Mesendoderm (in vitro differentiated cells): ENCODE data around the gene APOBEC3B.
"Not testable (repeated sequence)": the region's sequence is repeated elsewhere in the genome, so short reads cannot be mapped to it uniquely, and the experiment has no call there.

Source experiments
- DNase-seq: peaks from one replicate; pipeline ENCODE4 v3.0.0; 2013
- H2AK5ac ChIP-seq: 2 replicates; pipeline ENCODE4 v1.6.1; 2013; ENCODE audit warnings: low read length, inconsistent platforms
- H2BK120ac ChIP-seq: 2 replicates; pipeline ENCODE4 v1.6.1; 2013; ENCODE audit warnings: low read depth, mild to moderate bottlenecking, low read length, moderate library complexity, mixed read lengths
- H2BK15ac ChIP-seq: replicated peaks from 2 replicates; pipeline ENCODE4 v1.6.1; 2013; ENCODE audit warnings: low read depth, mild to moderate bottlenecking, moderate library complexity
- H2BK5ac ChIP-seq: 2 replicates; pipeline ENCODE4 v1.6.1; 2013; ENCODE audit warnings: low read length, inconsistent platforms
- H3K18ac ChIP-seq: 2 replicates; pipeline ENCODE4 v1.6.1; 2013; ENCODE audit warnings: mild to moderate bottlenecking, low read length, mixed read lengths
- H3K23ac ChIP-seq: one replicate; pipeline ENCODE4 v1.6.1; 2013; ENCODE audit warnings: low read length
- H3K27ac ChIP-seq: 2 replicates; pipeline ENCODE4 v1.5.1; 2013; ENCODE audit warnings: low read depth, mild to moderate bottlenecking, inconsistent platforms, low read length, moderate library complexity
- H3K27me3 ChIP-seq: 2 replicates; pipeline ENCODE4 v1.6.1; 2013; ENCODE audit warnings: low read length, control low read depth, mild to moderate bottlenecking, inconsistent platforms; ENCODE audit not compliant: insufficient read depth, poor library complexity
- H3K36me3 ChIP-seq: 2 replicates; pipeline ENCODE4 v1.6.1; 2013; ENCODE audit warnings: low read length, inconsistent platforms; ENCODE audit not compliant: control insufficient read depth, insufficient read depth
- H3K4ac ChIP-seq: one replicate; pipeline ENCODE4 v1.6.1; 2013; ENCODE audit warnings: low read depth, mild to moderate bottlenecking, low read length, moderate library complexity
- H3K4me1 ChIP-seq: 2 replicates; pipeline ENCODE4 v1.6.1; 2013; ENCODE audit warnings: low read depth, low read length, inconsistent platforms; ENCODE audit not compliant: control insufficient read depth
- H3K4me2 ChIP-seq: 2 replicates; pipeline ENCODE4 v1.6.1; 2013; ENCODE audit warnings: low read length
- H3K4me3 ChIP-seq: 2 replicates; pipeline ENCODE4 v1.5.1; 2013; ENCODE audit warnings: mild to moderate bottlenecking, low read length
- H3K56ac ChIP-seq: one replicate; pipeline ENCODE4 v1.6.1; 2013; ENCODE audit warnings: low read length
- H3K79me1 ChIP-seq: 2 replicates; pipeline ENCODE4 v1.6.1; 2013; ENCODE audit warnings: low read length, inconsistent platforms
- H3K79me2 ChIP-seq: 2 replicates; pipeline ENCODE4 v1.6.1; 2013; ENCODE audit warnings: mild to moderate bottlenecking, low read length; ENCODE audit not compliant: control insufficient read depth, insufficient read depth
- H3K9ac ChIP-seq: 2 replicates; pipeline ENCODE4 v1.6.1; 2013; ENCODE audit warnings: low read length, inconsistent platforms
- H4K5ac ChIP-seq: one replicate; pipeline ENCODE4 v1.6.1; 2013; ENCODE audit warnings: low read length
- H4K8ac ChIP-seq: one replicate; pipeline ENCODE4 v1.6.1; 2013; ENCODE audit warnings: low read depth, mild to moderate bottlenecking, control low read depth, low read length, moderate library complexity
- WGBS: extraction: QIAGEN DNeasy Blood & Tissue Kit; methylation state at CpG from one replicate; pipeline ENCODE4 v1.1.7; 2013; ENCODE audit warnings: low lambda C conversion rate, missing lambda C conversion rate; ENCODE audit not compliant: insufficient coverage; ENCODE audit errors: extremely low coverage; 5-methylcytosine and 5-hydroxymethylcytosine counted together

APOBEC3B gene

DNA sequence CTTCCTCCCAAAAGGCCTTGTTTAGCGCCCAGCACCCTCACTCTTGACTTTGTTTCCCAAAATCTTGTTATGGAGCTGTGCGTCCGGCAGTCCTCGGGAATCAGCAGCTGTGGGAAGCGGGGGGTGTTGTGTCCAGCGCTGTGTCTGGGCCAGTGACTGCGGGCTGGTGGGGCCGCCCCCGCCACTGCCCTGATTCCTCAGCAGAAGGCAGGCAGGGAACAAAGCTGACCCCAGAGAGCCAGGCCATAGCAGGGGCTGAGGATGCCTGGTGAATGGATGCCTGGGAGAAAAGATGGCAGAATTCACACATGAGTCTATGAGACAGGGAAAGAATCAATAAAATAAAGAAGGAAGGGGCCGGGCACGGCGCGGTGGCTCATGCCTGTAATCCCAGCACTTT lies 34.4 kb downstream of the APOBEC3B start:
- no peak overlapping the region for H3K4ac ChIP-seq
- H3K4me3 ChIP-seq, result no peak overlapping the region
- WGBS, result no CpG with 5 or more reads among the region's 13 CpGs
- H3K4me1 ChIP-seq, result peaks cover 5% of the 10 kb centered on the region
- H2BK120ac ChIP-seq, result no peak overlapping the region
- no peak overlapping the region for H2BK5ac ChIP-seq
- H4K5ac ChIP-seq, result no peak overlapping the region
- H3K18ac ChIP-seq, result no peak overlapping the region
- H3K79me1 ChIP-seq, result no peaks in the 10 kb centered on the region
- H3K27me3 ChIP-seq, result no peaks in the 10 kb centered on the region
- H3K9ac ChIP-seq, result no peak overlapping the region
- H2BK15ac ChIP-seq, result no peak overlapping the region
- no peak for DNase-seq
- no peak overlapping the region for H3K56ac ChIP-seq
- H3K36me3 ChIP-seq, result no peaks in the 10 kb centered on the region
- H3K27ac ChIP-seq, result no peak overlapping the region
- H3K4me2 ChIP-seq, result no peak overlapping the region
- H3K79me2 ChIP-seq, result peaks cover 2% of the 10 kb centered on the region
- no peak overlapping the region for H2AK5ac ChIP-seq
- no peak overlapping the region for H3K23ac ChIP-seq
- H4K8ac ChIP-seq, result no peak overlapping the region

DNA sequence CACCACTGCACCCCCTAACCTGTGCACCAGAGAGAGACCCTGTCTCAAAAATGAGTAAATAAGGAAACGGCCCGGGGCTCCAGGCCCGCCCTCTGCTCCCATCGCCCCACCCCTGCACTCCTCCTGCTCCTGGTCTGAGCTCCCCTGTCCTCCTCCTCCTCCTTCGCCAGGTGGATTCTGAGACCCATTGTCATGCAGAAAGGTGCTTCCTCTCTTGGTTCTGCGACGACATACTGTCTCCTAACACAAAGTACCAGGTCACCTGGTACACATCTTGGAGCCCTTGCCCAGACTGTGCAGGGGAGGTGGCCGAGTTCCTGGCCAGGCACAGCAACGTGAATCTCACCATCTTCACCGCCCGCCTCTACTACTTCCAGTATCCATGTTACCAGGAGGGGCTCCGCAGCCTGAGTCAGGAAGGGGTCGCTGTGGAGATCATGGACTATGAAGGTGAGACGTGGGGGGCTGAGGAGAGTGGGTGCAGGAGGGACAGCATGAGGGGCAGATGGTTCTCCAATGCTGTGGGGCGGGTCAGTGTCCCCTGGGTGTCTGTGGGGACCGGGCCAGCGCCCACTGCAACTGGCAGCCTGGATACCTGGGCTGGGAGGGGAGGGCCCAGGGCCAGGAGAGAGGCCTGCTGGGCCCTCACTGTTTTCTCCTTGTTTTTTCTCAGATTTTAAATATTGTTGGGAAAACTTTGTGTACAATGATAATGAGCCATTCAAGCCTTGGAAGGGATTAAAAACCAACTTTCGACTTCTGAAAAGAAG lies 35.6 kb downstream of the APOBEC3B start:
- peak; percentile 53 for DNase-seq

GRCh38 chr22:39020021-39020651 lies 38.0 kb downstream of the APOBEC3B start:
- H3K4ac ChIP-seq, result peak overlapping the region; percentile 92
- peak overlapping the region; percentile 15 for H4K5ac ChIP-seq
- peak; percentile 53 for DNase-seq
- H3K36me3 ChIP-seq, H3K79me1 ChIP-seq, H2AK5ac ChIP-seq, H4K8ac ChIP-seq, H3K4me1 ChIP-seq, H3K4me2 ChIP-seq, H3K27me3 ChIP-seq, H3K23ac ChIP-seq, H3K79me2 ChIP-seq, H3K4me3 ChIP-seq, H2BK15ac ChIP-seq, H2BK120ac ChIP-seq: not testable (repeated sequence)
- WGBS, result no CpG with 5 or more reads among the region's 15 CpGs
- H3K56ac ChIP-seq, result peak overlapping the region; percentile 57
- H3K9ac ChIP-seq, result peak overlapping the region; percentile 32
- H3K18ac ChIP-seq, result peak overlapping the region; percentile 1
- H2BK5ac ChIP-seq, result peak overlapping the region; percentile 33
- peak overlapping the region; percentile 88 for H3K27ac ChIP-seq

More for the DNA sequence above, 35.6 kb downstream of the APOBEC3B start:
- H3K56ac ChIP-seq, result peak overlapping the region; percentile 56
- WGBS, result no CpG with 5 or more reads among the region's 18 CpGs
- H3K9ac ChIP-seq, result no peak overlapping the region
- no peaks in the 10 kb centered on the region for H3K27me3 ChIP-seq
- no peak overlapping the region for H2BK15ac ChIP-seq
- H3K18ac ChIP-seq, result peak overlapping the region; percentile 35
- no peak overlapping the region for H3K4me3 ChIP-seq
- peaks cover 2% of the 10 kb centered on the region for H3K79me1 ChIP-seq
- no peak overlapping the region for H2AK5ac ChIP-seq
- H3K79me2 ChIP-seq, result peaks cover 6% of the 10 kb centered on the region
- no peaks in the 10 kb centered on the region for H3K36me3 ChIP-seq
- no peak overlapping the region for H4K8ac ChIP-seq
- H4K5ac ChIP-seq, result no peak overlapping the region
- no peak overlapping the region for H2BK5ac ChIP-seq
- no peak overlapping the region for H3K23ac ChIP-seq
- H2BK120ac ChIP-seq, result no peak overlapping the region
- H3K27ac ChIP-seq, result no peak overlapping the region
- H3K4ac ChIP-seq, result peak overlapping the region; percentile 58
- H3K4me1 ChIP-seq, result peaks cover 5% of the 10 kb centered on the region
- H3K4me2 ChIP-seq, result no peak overlapping the region

DNA sequence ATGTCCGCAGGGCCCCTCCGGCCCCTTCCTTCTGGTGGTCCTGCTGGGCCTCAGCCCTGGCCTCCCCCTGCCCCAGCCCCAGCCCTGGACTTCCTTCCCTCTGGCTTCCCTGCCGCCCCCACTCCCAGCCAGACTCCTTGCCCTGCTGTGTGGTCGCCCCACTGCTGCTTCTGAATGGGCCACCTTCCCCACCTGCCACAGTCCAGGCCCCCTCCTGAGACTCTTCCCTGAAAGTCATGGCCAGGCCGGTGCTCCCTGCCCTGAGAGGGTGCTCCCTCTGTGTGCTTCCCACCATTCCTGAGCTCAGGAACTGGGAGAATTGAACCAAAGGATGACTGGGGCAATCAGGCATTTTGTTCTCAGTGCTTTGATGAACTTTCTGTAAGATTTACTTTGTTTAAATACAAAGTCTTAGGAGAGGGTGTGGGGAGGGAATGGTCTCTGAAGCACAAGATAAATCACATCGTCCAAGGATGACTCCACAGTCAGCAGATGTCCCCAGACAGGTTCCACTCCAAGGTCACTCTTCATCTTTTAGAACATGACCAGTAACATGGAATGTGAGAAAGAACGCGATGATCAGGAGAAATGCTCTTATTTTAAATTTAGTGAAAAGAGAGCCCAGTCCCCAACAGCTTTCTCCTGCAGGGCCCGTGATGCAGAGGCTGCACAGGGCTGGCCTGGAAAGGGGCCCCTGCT lies 39.6 kb downstream of the APOBEC3B start:
- H2BK120ac ChIP-seq, result peak overlapping the region; percentile 46
- H3K23ac ChIP-seq, result no peak overlapping the region
- no peak overlapping the region for H3K4me3 ChIP-seq
- no peaks in the 10 kb centered on the region for H3K27me3 ChIP-seq
- H2AK5ac ChIP-seq, result no peak overlapping the region
- H3K9ac ChIP-seq, result peak overlapping the region; percentile 66
- H3K27ac ChIP-seq, result peak overlapping the region; percentile 86
- no peaks in the 10 kb centered on the region for H3K36me3 ChIP-seq
- H3K4me1 ChIP-seq, result peaks cover 5% of the 10 kb centered on the region
- DNase-seq, result no peak
- peaks cover 2% of the 10 kb centered on the region for H3K79me1 ChIP-seq
- peak overlapping the region; percentile 94 for H3K18ac ChIP-seq
- peak overlapping the region; percentile 87 for H3K56ac ChIP-seq
- peak overlapping the region; percentile 87 for H2BK5ac ChIP-seq
- H3K4me2 ChIP-seq, result peak overlapping the region; percentile 3
- peaks cover 6% of the 10 kb centered on the region for H3K79me2 ChIP-seq
- peak overlapping the region; percentile 20 for H2BK15ac ChIP-seq
- H4K8ac ChIP-seq, result no peak overlapping the region
- no CpG with 5 or more reads among the region's 9 CpGs for WGBS
- peak overlapping the region; percentile 96 for H3K4ac ChIP-seq
- no peak overlapping the region for H4K5ac ChIP-seq

- H3K4ac ChIP-seq, result no peak overlapping the region
- no peak overlapping the region for H3K4me3 ChIP-seq
- H3K27me3 ChIP-seq, result no peaks in the 10 kb centered on the region
- H2BK15ac ChIP-seq, result no peak overlapping the region
- peaks cover 2% of the 10 kb centered on the region for H3K79me1 ChIP-seq
- H2BK120ac ChIP-seq, result no peak overlapping the region
- no peaks in the 10 kb centered on the region for H3K36me3 ChIP-seq
- no peak overlapping the region for H2AK5ac ChIP-seq
- H2BK5ac ChIP-seq, result no peak overlapping the region
- no peak overlapping the region for H3K4me2 ChIP-seq
- H3K9ac ChIP-seq, result no peak overlapping the region
- H4K5ac ChIP-seq, result no peak overlapping the region
- H3K79me2 ChIP-seq, result peaks cover 6% of the 10 kb centered on the region
- no peak overlapping the region for H3K27ac ChIP-seq
- H3K4me1 ChIP-seq, result no peaks in the 10 kb centered on the region
- no peak overlapping the region for H4K8ac ChIP-seq
- no peak overlapping the region for H3K18ac ChIP-seq
- no peak overlapping the region for H3K23ac ChIP-seq
- no peak overlapping the region for H3K56ac ChIP-seq
- WGBS, result no CpG with 5 or more reads among the region's 15 CpGs
- DNase-seq, result no peak
Measured at GRCh38 chr22:39024519-39025308, 42.6 kb downstream of the APOBEC3B start.
